PC-3 (cell line): ENCODE data around the gene RAPGEF4. TPM values are rescaled to one million over a fixed set of nuclear protein-coding genes. Genes with fewer than 3 reads are reported as not detected.
A peak's percentile ranks its signal among the peaks of the same experiment; 100 is the strongest.

Source experiments
- ATAC-seq: fragments of 200-7000 bp; cut with Tn5 transposase; 2 replicates; pipeline ENCODE4 v1.9.1; 2020; ENCODE audit warnings: mild to moderate bottlenecking, moderate library complexity
- BruUV-seq: library from RNA; stranded (reverse); fragments of 400-500 nt; replicated peaks from 2 replicates; lab custom pipeline; 2021; lab: Mats Ljungman, UMichigan
- CTCF ChIA-PET: fragments of 300-600 bp; sonication (Branson Sonifier 250); formaldehyde crosslinking; loops from one replicate; lab custom pipeline; 2022; ENCODE audit warnings: antibody characterized with exemption; lab: Charles Lee
- POLR2A ChIA-PET: fragments of 300-600 bp; sonication (Branson Sonifier 250); formaldehyde crosslinking; loops from one replicate; lab custom pipeline; 2022; ENCODE audit warnings: antibody characterized with exemption; ENCODE audit not compliant: unreplicated experiment; lab: Charles Lee
- DNase-seq: peaks from one replicate; pipeline ENCODE4 v3.0.0-alpha.2; 2015
- H2AFZ ChIP-seq: fragments of 300-600 bp; sonication (generic); 2 replicates; pipeline ENCODE4 v1.6.0; 2016; ENCODE audit warnings: antibody characterized with exemption, low read length
- H3F3A ChIP-seq: fragments of 300-600 bp; sonication (generic); one replicate; pipeline ENCODE4 v1.6.0; 2017; ENCODE audit warnings: antibody characterized with exemption, low read length, control low read depth, mild to moderate bottlenecking; ENCODE audit not compliant: unreplicated experiment
- H3K27ac ChIP-seq: fragments of 300-600 bp; sonication (generic); 2 replicates; pipeline ENCODE4 v1.5.1; 2016; ENCODE audit warnings: mild to moderate bottlenecking, low read length
- H3K27me3 ChIP-seq: fragments of 300-600 bp; sonication (generic); 2 replicates; pipeline ENCODE4 v1.6.1; 2016; ENCODE audit warnings: low read length, mixed read lengths
- H3K36me3 ChIP-seq: fragments of 300-600 bp; sonication (generic); 2 replicates; pipeline ENCODE4 v1.6.1; 2016; ENCODE audit warnings: low read depth, mixed run types, low read length, mixed read lengths
- H3K4me1 ChIP-seq: fragments of 300-600 bp; sonication (generic); 2 replicates; pipeline ENCODE4 v1.5.1; 2016; ENCODE audit warnings: low read length; ENCODE audit not compliant: insufficient read depth
- H3K4me2 ChIP-seq: fragments of 300-600 bp; sonication (generic); 2 replicates; pipeline ENCODE4 v1.6.0; 2016; ENCODE audit warnings: low read length
- H3K4me3 ChIP-seq: fragments of 300-600 bp; sonication (generic); 2 replicates; pipeline ENCODE4 v1.5.1; 2016; ENCODE audit warnings: mild to moderate bottlenecking, low read length, mixed read lengths
- H3K79me2 ChIP-seq: fragments of 300-600 bp; sonication (generic); 2 replicates; pipeline ENCODE4 v1.6.1; 2017; ENCODE audit warnings: low read length, mixed read lengths
- H3K9ac ChIP-seq: fragments of 300-600 bp; sonication (generic); 2 replicates; pipeline ENCODE4 v1.6.0; 2016; ENCODE audit warnings: mild to moderate bottlenecking, low read length
- H3K9me2 ChIP-seq: fragments of 300-600 bp; sonication (generic); replicated peaks from 2 replicates; pipeline ENCODE4 v1.6.1; 2016; ENCODE audit warnings: mixed run types, low read length, mixed read lengths
- H3K9me3 ChIP-seq: fragments of 300-600 bp; sonication (generic); 2 replicates; pipeline ENCODE4 v1.6.1; 2016; ENCODE audit warnings: low read length, mixed read lengths
- H4K20me1 ChIP-seq: fragments of 300-600 bp; sonication (generic); 2 replicates; pipeline ENCODE4 v1.6.1; 2016; ENCODE audit warnings: low read length, mixed read lengths
- CTCF ChIP-seq: fragments of 300-600 bp; sonication (generic); conservative IDR thresholded peaks from 2 replicates; pipeline ENCODE4 v1.5.1; 2017; ENCODE audit warnings: antibody characterized with exemption, low read depth, mild to moderate bottlenecking, low read length
- EZH2 ChIP-seq: fragments of 300-600 bp; sonication (generic); IDR thresholded peaks from one replicate; pipeline ENCODE4 v1.6.1; 2017; ENCODE audit warnings: antibody characterized with exemption, mild to moderate bottlenecking, low read length; ENCODE audit not compliant: unreplicated experiment
- EZH2phosphoT487 ChIP-seq: fragments of 300-600 bp; sonication (generic); IDR thresholded peaks from 2 replicates; pipeline ENCODE4 v1.6.1; 2018; ENCODE audit warnings: mild to moderate bottlenecking, antibody characterized with exemption, low read length, borderline replicate concordance
- intact Hi-C: fragments of 100-400 bp; cut with micrococcal nuclease; formaldehyde crosslinking; loops from 2 replicates; pipeline ENCODE4 v1.9.0; 2023
- total RNA-seq: library from RNA; depleted of rRNA; stranded (reverse); fragments of >200 nt; gene quantifications from 2 replicates; pipeline ENCODE4 v1.2.3, GENCODE V29; 2014

Gene RAPGEF4
- total RNA-seq, 1 experiment from 2014 or later: 0.87 TPM

GRCh38 chr2:172859581-172860335, 124.1 kb downstream of the RAPGEF4 start:
- CTCF ChIA-PET: interaction anchor here (0.6 to 1.5 kb wide), 3 partner anchors 46 to 112 kb away, joined by 3 to 9 read pairs (median 5); no protein-coding TSS in a partner anchor
- no peak for TF ChIP-seq EZH2phosphoT487
- no peak for TF ChIP-seq CTCF
- TF ChIP-seq EZH2: no peak
- H3K4me1 ChIP-seq: peaks cover 17% of the 10 kb centered on the region
- H3K9me3 ChIP-seq: no peaks in the 10 kb centered on the region
- no peak overlapping the region for H3K9ac ChIP-seq
- no peaks in the 10 kb centered on the region for H3K27me3 ChIP-seq
- no peaks in the 10 kb centered on the region for H3K79me2 ChIP-seq
- ATAC-seq: peak; percentile 70
- no TSS peak for BruUV-seq
- H3K36me3 ChIP-seq: no peaks in the 10 kb centered on the region
- peak; percentile 35 for DNase-seq
- H3K9me2 ChIP-seq: no peaks in the 10 kb centered on the region
- H3K4me2 ChIP-seq: peak overlapping the region; percentile 76
- no peak overlapping the region for H3K27ac ChIP-seq
- H3K4me3 ChIP-seq: peak overlapping the region; percentile 51
- intact Hi-C loops: no loop called here
- POLR2A ChIA-PET: no interaction called here
- no peaks in the 10 kb centered on the region for H3F3A ChIP-seq
- H2AFZ ChIP-seq: peak overlapping the region; percentile 76
- no peaks in the 10 kb centered on the region for H4K20me1 ChIP-seq

- BruUV-seq: no TSS peak
- H3K36me3 ChIP-seq: no peaks in the 10 kb centered on the region
- no peaks in the 10 kb centered on the region for H3K79me2 ChIP-seq
- H3K9me2 ChIP-seq: no peaks in the 10 kb centered on the region
- no peaks in the 10 kb centered on the region for H3K27me3 ChIP-seq
- H4K20me1 ChIP-seq: no peaks in the 10 kb centered on the region
- CTCF ChIA-PET: interaction anchor here (1.0 to 1.5 kb wide), 2 partner anchors 47 to 71 kb away, joined by 5 to 9 read pairs; no protein-coding TSS in a partner anchor
- H3K4me3 ChIP-seq: peak overlapping the region; percentile 51; the same call in 1 of the 2 replicates
- intact Hi-C loops: no loop called here
- no peak for TF ChIP-seq CTCF
- TF ChIP-seq EZH2phosphoT487: no peak
- no peak for TF ChIP-seq EZH2
- no peaks in the 10 kb centered on the region for H3K9me3 ChIP-seq
- DNase-seq (no peak), ATAC-seq (no peak)
- H2AFZ ChIP-seq: peak overlapping the region; percentile 76
- peaks cover 17% of the 10 kb centered on the region for H3K4me1 ChIP-seq
- H3K27ac ChIP-seq: no peak overlapping the region
- POLR2A ChIA-PET: no interaction called here
- H3K9ac ChIP-seq: no peak overlapping the region
- H3K4me2 ChIP-seq: peak overlapping the region; percentile 76
- H3F3A ChIP-seq: no peaks in the 10 kb centered on the region
Measured at GRCh38 chr2:172860336-172860707, 124.7 kb downstream of the RAPGEF4 start.

GRCh38 chr2:172861098-172861497, 125.5 kb downstream of the RAPGEF4 start:
- no peak overlapping the region for H3K27ac ChIP-seq
- H2AFZ ChIP-seq: no peak overlapping the region
- CTCF ChIA-PET: no interaction called here

More at GRCh38 chr2:172861098-172861497, 125.5 kb downstream of the RAPGEF4 start:
- no peaks in the 10 kb centered on the region for H3F3A ChIP-seq
- no peaks in the 10 kb centered on the region for H3K36me3 ChIP-seq
- H3K4me1 ChIP-seq: peaks cover 17% of the 10 kb centered on the region
- no peak overlapping the region for H3K4me2 ChIP-seq
- intact Hi-C loops: no loop called here
- no TSS peak for BruUV-seq
- H3K27me3 ChIP-seq: no peaks in the 10 kb centered on the region
- H3K9me3 ChIP-seq: no peaks in the 10 kb centered on the region
- no peaks in the 10 kb centered on the region for H4K20me1 ChIP-seq
- H3K79me2 ChIP-seq: no peaks in the 10 kb centered on the region
- H3K9me2 ChIP-seq: no peaks in the 10 kb centered on the region
- POLR2A ChIA-PET: no interaction called here
- TF ChIP-seq EZH2 (no peak), CTCF (no peak), EZH2phosphoT487 (no peak)
- DNase-seq (no peak), ATAC-seq (no peak)
- no peak overlapping the region for H3K9ac ChIP-seq
- no peak overlapping the region for H3K4me3 ChIP-seq
